GM23248 (cell line): ENCODE measurements around the gene TMEM190. TPM values are rescaled to one million over a fixed set of nuclear protein-coding genes. Genes with fewer than 3 reads are reported as not detected.
"Not testable (repeated sequence)": the region's sequence is repeated elsewhere in the genome, so short reads cannot be mapped to it uniquely, and the experiment has no call there.

Experiments
- DNase-seq: peaks from one replicate; pipeline ENCODE4 v3.0.0-alpha.2; 2015
- H2AFZ ChIP-seq: fragments of 200-600 bp; sonication (generic); 2 replicates; pipeline ENCODE4 v1.6.1; 2016; ENCODE audit warnings: antibody characterized with exemption
- H3F3A ChIP-seq: fragments of 200-600 bp; sonication (generic); 2 replicates; pipeline ENCODE4 v1.6.1; 2016; ENCODE audit warnings: mild to moderate bottlenecking, antibody characterized with exemption, mixed run types; ENCODE audit not compliant: insufficient read depth
- H3K27ac ChIP-seq: fragments of 200-600 bp; sonication (generic); 2 replicates; pipeline ENCODE4 v1.5.1; 2016; ENCODE audit warnings: mild to moderate bottlenecking
- H3K27me3 ChIP-seq: fragments of 200-600 bp; sonication (generic); replicated peaks from 2 replicates; pipeline ENCODE4 v1.6.1; 2016; ENCODE audit warnings: mild to moderate bottlenecking; ENCODE audit not compliant: insufficient read depth
- H3K36me3 ChIP-seq: fragments of 200-600 bp; sonication (generic); 2 replicates; pipeline ENCODE4 v1.6.1; 2016; ENCODE audit warnings: low read depth, mild to moderate bottlenecking
- H3K4me1 ChIP-seq: fragments of 200-600 bp; sonication (generic); 2 replicates; pipeline ENCODE4 v1.6.1; 2016; ENCODE audit warnings: mild to moderate bottlenecking; ENCODE audit not compliant: insufficient read depth
- H3K4me2 ChIP-seq: fragments of 200-600 bp; sonication (generic); one replicate; pipeline ENCODE4 v1.6.1; 2016; ENCODE audit warnings: mild to moderate bottlenecking; ENCODE audit not compliant: unreplicated experiment
- H3K4me3 ChIP-seq: fragments of 200-600 bp; sonication (generic); 2 replicates; pipeline ENCODE4 v1.5.1; 2016; ENCODE audit warnings: mild to moderate bottlenecking
- H3K79me2 ChIP-seq: fragments of 200-600 bp; sonication (generic); 2 replicates; pipeline ENCODE4 v1.6.1; 2016; ENCODE audit warnings: mild to moderate bottlenecking; ENCODE audit not compliant: insufficient read depth
- H3K9ac ChIP-seq: fragments of 200-600 bp; sonication (generic); 2 replicates; pipeline ENCODE4 v1.6.1; 2016; ENCODE audit warnings: mild to moderate bottlenecking
- H3K9me2 ChIP-seq: fragments of 200-600 bp; sonication (generic); 2 replicates; pipeline ENCODE4 v1.6.1; 2016; ENCODE audit warnings: mixed run types, mild to moderate bottlenecking, moderate library complexity; ENCODE audit not compliant: insufficient read depth
- H3K9me3 ChIP-seq: fragments of 200-600 bp; sonication (generic); one replicate; pipeline ENCODE4 v1.6.1; 2017; ENCODE audit warnings: low read depth
- H4K20me1 ChIP-seq: fragments of 200-600 bp; sonication (generic); 2 replicates; pipeline ENCODE4 v1.6.0; 2016; ENCODE audit not compliant: insufficient read depth
- EZH2 ChIP-seq: fragments of 200-600 bp; sonication (generic); IDR thresholded peaks from 2 replicates; pipeline ENCODE4 v1.6.1; 2018; ENCODE audit warnings: antibody characterized with exemption, mild to moderate bottlenecking; ENCODE audit not compliant: insufficient read depth, poor library complexity, severe bottlenecking
- EZH2phosphoT487 ChIP-seq: fragments of 200-600 bp; sonication (generic); IDR thresholded peaks from 2 replicates; pipeline ENCODE4 v1.6.1; 2018; ENCODE audit warnings: antibody characterized with exemption, moderate library complexity, mild to moderate bottlenecking, low read depth; ENCODE audit not compliant: insufficient read depth
- WGBS, 2 experiments: methylation state at CpG; one replicate each; pipeline ENCODE4 v1.1.6; 2015 to 2017; ENCODE audit warnings: low lambda C conversion rate in 2 of 2, low coverage in 1 of 2; ENCODE audit errors: missing lambda C conversion rate in 2 of 2; 5-methylcytosine and 5-hydroxymethylcytosine counted together
- in situ Hi-C: fragments of 300-500 bp; cut with MboI; formaldehyde crosslinking; loops from 2 replicates; pipeline ENCODE4 v1.15.0; 2020
- polyA plus RNA-seq: library from polyadenylated mRNA; unstranded; fragments of >200 nt; fragmentation: Nextera tagmentation; extraction: Ambion mirVana; gene quantifications from 2 replicates; pipeline ENCODE4 v1.2.1, GENCODE V29; 2016
- total RNA-seq: library from RNA; depleted of rRNA; stranded (reverse); fragments of >200 nt; shearing (Covaris generic); gene quantifications from 2 replicates; pipeline ENCODE4 v1.2.3, GENCODE V29; 2014

TMEM190 gene
- total and polyA plus RNA-seq, 2 experiments from 2014 or later, result not detected

DNA sequence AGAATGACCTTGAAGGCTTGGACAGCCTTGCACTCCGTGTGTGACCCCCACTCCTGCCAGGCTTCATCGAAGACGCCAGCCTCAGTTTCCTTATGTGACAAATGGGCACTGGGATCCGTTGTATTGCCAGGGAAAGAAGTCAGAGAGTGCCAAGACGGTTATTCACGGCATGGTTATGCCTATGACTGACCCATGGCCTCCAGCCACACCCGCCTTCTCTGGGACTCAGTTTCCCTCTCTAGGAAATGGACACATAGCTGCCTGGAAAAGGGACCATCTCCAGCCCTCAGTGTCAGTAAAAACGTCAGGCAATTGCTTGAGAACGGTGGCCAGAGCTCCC, 31.9 kb downstream of the TMEM190 start:
- Histone ChIP-seq H3K36me3 (peaks cover 4% of the 10 kb centered on the region; the same call in 1 of the 2 replicates), H3K9me2 (no peaks in the 10 kb centered on the region), H3K9me3 (no peaks in the 10 kb centered on the region), H4K20me1 (no peaks in the 10 kb centered on the region), H3F3A (no peaks in the 10 kb centered on the region), H3K9ac (peak overlapping the region; percentile 78), H3K4me1 (peaks cover 14% of the 10 kb centered on the region; the same call in 1 of the 2 replicates), H3K27ac (peak overlapping the region; percentile 97), H3K4me3 (peak overlapping the region; percentile 69), H2AFZ (peak overlapping the region; percentile 90), H3K27me3 (no peaks in the 10 kb centered on the region), H3K4me2 (peak overlapping the region; percentile 79), H3K79me2 (peaks cover 40% of the 10 kb centered on the region)
- no peak for DNase-seq
- TF ChIP-seq EZH2, result no peak
- in situ Hi-C loops, result no loop called here
- WGBS, 2 experiments, result 34 to 36% methylated on average over 9 of the region's 9 CpGs

DNA sequence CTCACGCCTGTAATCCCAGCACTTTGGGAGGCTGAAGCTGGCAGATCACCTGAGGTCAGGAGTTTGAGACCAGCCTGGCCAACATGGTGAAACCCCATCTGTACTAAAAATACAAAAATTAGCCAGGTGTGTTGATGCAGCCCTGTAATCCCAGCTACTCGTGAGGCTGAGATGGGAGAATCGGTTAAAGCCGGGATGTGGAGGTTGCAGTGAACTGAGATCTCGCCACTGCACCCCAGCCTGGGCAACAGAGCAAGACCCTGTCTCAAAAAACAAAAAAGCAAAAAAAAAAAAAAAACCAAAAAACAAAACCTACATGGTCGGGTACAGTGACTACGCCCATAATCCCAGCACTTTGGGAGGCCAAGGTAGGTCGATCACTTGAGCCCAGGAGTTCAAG, 32.6 kb downstream of the TMEM190 start:
- 88 to 91% methylated on average over 8 of the region's 8 CpGs for WGBS, 2 experiments
- H3K9ac ChIP-seq, H3K36me3 ChIP-seq, H3F3A ChIP-seq, DNase-seq, H3K4me2 ChIP-seq, H3K27ac ChIP-seq, H2AFZ ChIP-seq, H3K9me3 ChIP-seq, H4K20me1 ChIP-seq, H3K4me3 ChIP-seq, H3K9me2 ChIP-seq, H3K27me3 ChIP-seq, in situ Hi-C loops: not testable (repeated sequence)
- Histone ChIP-seq H3K79me2 (peaks cover 34% of the 10 kb centered on the region), H3K4me1 (peaks cover 14% of the 10 kb centered on the region; the same call in 1 of the 2 replicates)

DNA sequence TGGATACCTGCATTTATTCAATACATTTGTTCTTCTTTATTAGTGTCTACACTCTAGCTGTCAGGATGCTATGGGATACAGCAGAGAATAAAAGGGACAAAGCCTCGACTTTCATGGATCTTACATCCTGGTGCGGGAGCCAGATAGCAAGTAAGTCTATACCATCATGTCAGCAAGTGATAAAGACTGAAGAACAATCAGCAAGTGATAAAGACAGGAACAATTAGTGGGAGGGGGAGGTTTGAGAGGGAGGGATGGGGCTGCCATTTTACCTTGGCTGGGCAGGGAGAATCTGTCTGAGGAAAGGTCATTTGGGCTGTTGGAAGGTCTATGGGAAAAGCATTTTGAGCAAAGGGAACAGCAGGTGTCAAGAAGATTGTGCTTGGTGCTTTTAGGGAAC, 33.5 kb downstream of the TMEM190 start:
- no peaks in the 10 kb centered on the region; the same call in 1 of the 2 replicates for H3K36me3 ChIP-seq
- H3K4me2 ChIP-seq, result no peak overlapping the region
- no peak overlapping the region for H3K9ac ChIP-seq
- no peaks in the 10 kb centered on the region for H3K9me2 ChIP-seq
- TF ChIP-seq EZH2phosphoT487 (no peak), EZH2 (no peak)
- no peak overlapping the region for H3K27ac ChIP-seq
- in situ Hi-C loops, result loop anchor here (10.0 kb wide), 1 partner anchor 265 kb away; the partner anchor contains the start of gene TNNT1
- H3K79me2 ChIP-seq, result peaks cover 24% of the 10 kb centered on the region
- H2AFZ ChIP-seq, result no peak overlapping the region
- no peaks in the 10 kb centered on the region for H4K20me1 ChIP-seq
- H3K4me3 ChIP-seq, result no peak overlapping the region
- WGBS, 2 experiments, result 76 to 82% methylated on average over 2 of the region's 2 CpGs
- peaks cover 14% of the 10 kb centered on the region; the same call in 1 of the 2 replicates for H3K4me1 ChIP-seq
- no peaks in the 10 kb centered on the region for H3F3A ChIP-seq
- no peaks in the 10 kb centered on the region for H3K27me3 ChIP-seq
- no peak for DNase-seq
- H3K9me3 ChIP-seq, result no peaks in the 10 kb centered on the region

DNA sequence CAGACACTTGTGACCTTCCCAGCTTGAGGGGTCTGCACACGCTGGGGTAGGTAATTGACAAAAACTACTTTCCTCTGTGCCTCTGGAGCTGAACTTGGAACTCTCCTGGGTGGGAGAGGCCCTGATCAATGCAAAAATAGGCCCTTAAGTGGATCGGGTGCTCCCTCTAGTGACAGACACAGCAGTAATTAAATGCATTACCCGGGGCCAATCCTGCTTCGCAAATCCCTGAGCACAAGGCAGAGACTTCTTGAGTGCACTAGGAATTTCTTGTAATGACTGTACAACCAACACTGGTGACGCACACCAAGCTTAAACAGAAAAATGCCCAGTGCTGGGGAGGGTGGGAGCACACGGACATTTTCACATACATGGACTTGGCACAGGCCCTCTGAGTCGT, 41.6 kb downstream of the TMEM190 start:
- DNase-seq, result peak; percentile 95
- Histone ChIP-seq H3K9ac (no peak overlapping the region), H3F3A (no peaks in the 10 kb centered on the region), H3K4me2 (no peak overlapping the region), H3K36me3 (no peaks in the 10 kb centered on the region), H3K79me2 (no peaks in the 10 kb centered on the region), H3K4me1 (no peaks in the 10 kb centered on the region), H3K9me3 (no peaks in the 10 kb centered on the region), H3K9me2 (no peaks in the 10 kb centered on the region), H3K27ac (no peak overlapping the region), H3K27me3 (0 out of 2 replicates have a peak, but pooled peaks cover 5% of the 10 kb centered on the region), H2AFZ (no peak overlapping the region), H3K4me3 (no peak overlapping the region), H4K20me1 (no peaks in the 10 kb centered on the region)
- TF ChIP-seq EZH2phosphoT487, result no peak
- TF ChIP-seq EZH2, result no peak
- 5 to 10% methylated on average over 7 of the region's 7 CpGs for WGBS, 2 experiments
- in situ Hi-C loops, result loop anchor here (10.0 kb wide), 1 partner anchor 273 kb away; the partner anchor contains the start of gene TNNT1

DNA sequence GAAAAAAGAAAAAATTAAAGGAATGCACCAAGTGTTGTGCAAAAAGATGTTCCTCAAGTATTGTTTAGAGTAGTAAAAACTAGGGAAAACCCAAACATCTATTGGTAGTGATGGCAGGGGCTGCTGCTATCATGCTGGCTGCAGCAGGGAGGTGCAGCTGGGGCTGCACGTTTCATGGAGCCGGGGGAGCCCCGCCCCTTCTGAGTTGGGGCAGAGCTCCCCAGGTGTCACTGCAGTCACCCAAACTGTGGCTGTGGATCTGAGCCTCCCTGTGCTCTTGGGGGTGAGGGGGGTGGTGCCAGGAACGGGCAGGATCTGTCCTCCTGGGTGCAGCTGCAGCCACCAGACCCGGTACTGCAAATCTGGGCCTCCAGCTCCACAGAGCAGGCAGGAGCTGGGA, 42.5 kb downstream of the TMEM190 start:
- no peak for DNase-seq
- 12 to 22% methylated on average over 4 to 5 of the region's 5 CpGs for WGBS, 2 experiments
- H3K4me1 ChIP-seq, result no peaks in the 10 kb centered on the region
- in situ Hi-C loops, result loop anchor here (10.0 kb wide), 1 partner anchor 274 kb away; the partner anchor contains the start of gene TNNT1
- no peak overlapping the region for H2AFZ ChIP-seq
- H3K36me3 ChIP-seq, result no peaks in the 10 kb centered on the region
- H4K20me1 ChIP-seq, result no peaks in the 10 kb centered on the region
- H3K27ac ChIP-seq, result no peak overlapping the region
- H3F3A ChIP-seq, result no peaks in the 10 kb centered on the region
- H3K27me3 ChIP-seq, result peaks cover 13% of the 10 kb centered on the region; the same call in 1 of the 2 replicates
- TF ChIP-seq EZH2phosphoT487 (no peak), EZH2 (no peak)
- no peaks in the 10 kb centered on the region for H3K9me3 ChIP-seq
- no peak overlapping the region for H3K9ac ChIP-seq
- no peaks in the 10 kb centered on the region for H3K79me2 ChIP-seq
- H3K4me3 ChIP-seq, result no peak overlapping the region
- H3K4me2 ChIP-seq, result no peak overlapping the region
- no peaks in the 10 kb centered on the region for H3K9me2 ChIP-seq
